ENCODE measurements around the gene FN1.

FN1 gene

GRCh38 chr2:215461836-215462532 is 26.1 kb upstream of the FN1 start:
- Histone ChIP-seq H3K27me3 (ENCODE audit: control insufficient read depth in 1 of 2, insufficient read depth in 2 of 2, low read length in 2 of 2) (no peaks in the 10 kb centered on the region), H3K36me3 (ENCODE audit: control insufficient read depth in 1 of 2, insufficient read depth in 2 of 2, low read length in 2 of 2) (no peaks in the 10 kb centered on the region), H3K4me3 (ENCODE audit: low read depth in 1 of 2, low read length in 2 of 2) (no peak overlapping the region), H3K9ac (ENCODE audit: low read depth in 1 of 2, low read length in 2 of 2) (no peak overlapping the region), H3K4me1 (ENCODE audit: control insufficient read depth in 1 of 2, insufficient read depth in 2 of 2, low read length in 2 of 2) (no peaks in the 10 kb centered on the region), H3K9me3 (ENCODE audit: control insufficient read depth in 1 of 2, low read length in 2 of 2) (no peaks in the 10 kb centered on the region), H3K27ac (ENCODE audit: low read depth, low read length) (no peak overlapping the region)

- H3K27ac ChIP-seq (ENCODE audit: low read depth, low read length) = no peak overlapping the region
- no peak overlapping the region for H3K4me3 ChIP-seq (ENCODE audit: low read depth in 1 of 2, low read length in 2 of 2)
- no peaks in the 10 kb centered on the region for H3K27me3 ChIP-seq (ENCODE audit: control insufficient read depth in 1 of 2, insufficient read depth in 2 of 2, low read length in 2 of 2)
- no peak overlapping the region for H3K9ac ChIP-seq (ENCODE audit: low read depth in 1 of 2, low read length in 2 of 2)
- no peaks in the 10 kb centered on the region for H3K4me1 ChIP-seq (ENCODE audit: control insufficient read depth in 1 of 2, insufficient read depth in 2 of 2, low read length in 2 of 2)
- no peaks in the 10 kb centered on the region for H3K9me3 ChIP-seq (ENCODE audit: control insufficient read depth in 1 of 2, low read length in 2 of 2)
- H3K36me3 ChIP-seq (ENCODE audit: control insufficient read depth in 1 of 2, insufficient read depth in 2 of 2, low read length in 2 of 2) = no peaks in the 10 kb centered on the region
These were observed 25.0 kb upstream of the FN1 start for GRCh38 chr2:215460682-215461382.

GRCh38 chr2:215455958-215456357 is 20.1 kb upstream of the FN1 start:
- H3K36me3 ChIP-seq (ENCODE audit: control insufficient read depth in 1 of 2, insufficient read depth in 2 of 2, low read length in 2 of 2) = no peaks in the 10 kb centered on the region
- no peaks in the 10 kb centered on the region for H3K9me3 ChIP-seq (ENCODE audit: control insufficient read depth in 1 of 2, low read length in 2 of 2)
- H3K27ac ChIP-seq (ENCODE audit: low read depth, low read length) = no peak overlapping the region
- no peak overlapping the region for H3K9ac ChIP-seq (ENCODE audit: low read depth in 1 of 2, low read length in 2 of 2)
- no peaks in the 10 kb centered on the region for H3K27me3 ChIP-seq (ENCODE audit: control insufficient read depth in 1 of 2, insufficient read depth in 2 of 2, low read length in 2 of 2)
- no peaks in the 10 kb centered on the region for H3K4me1 ChIP-seq (ENCODE audit: control insufficient read depth in 1 of 2, insufficient read depth in 2 of 2, low read length in 2 of 2)
- H3K4me3 ChIP-seq (ENCODE audit: low read depth in 1 of 2, low read length in 2 of 2) = no peak overlapping the region

GRCh38 chr2:215454519-215455246 is 18.8 kb upstream of the FN1 start:
- H3K27ac ChIP-seq (ENCODE audit: low read depth, low read length) = no peak overlapping the region
- no peak overlapping the region for H3K9ac ChIP-seq (ENCODE audit: low read depth in 1 of 2, low read length in 2 of 2)
- no peaks in the 10 kb centered on the region for H3K36me3 ChIP-seq (ENCODE audit: control insufficient read depth in 1 of 2, insufficient read depth in 2 of 2, low read length in 2 of 2)
- H3K4me3 ChIP-seq (ENCODE audit: low read depth in 1 of 2, low read length in 2 of 2) = no peak overlapping the region
- no peaks in the 10 kb centered on the region for H3K4me1 ChIP-seq (ENCODE audit: control insufficient read depth in 1 of 2, insufficient read depth in 2 of 2, low read length in 2 of 2)
- no peaks in the 10 kb centered on the region for H3K9me3 ChIP-seq (ENCODE audit: control insufficient read depth in 1 of 2, low read length in 2 of 2)
- no peaks in the 10 kb centered on the region for H3K27me3 ChIP-seq (ENCODE audit: control insufficient read depth in 1 of 2, insufficient read depth in 2 of 2, low read length in 2 of 2)

- Histone ChIP-seq H3K9me3 (ENCODE audit: control insufficient read depth in 1 of 2, low read length in 2 of 2) (no peaks in the 10 kb centered on the region), H3K27me3 (ENCODE audit: control insufficient read depth in 1 of 2, insufficient read depth in 2 of 2, low read length in 2 of 2) (no peaks in the 10 kb centered on the region), H3K4me1 (ENCODE audit: control insufficient read depth in 1 of 2, insufficient read depth in 2 of 2, low read length in 2 of 2) (no peaks in the 10 kb centered on the region), H3K4me3 (ENCODE audit: low read depth in 1 of 2, low read length in 2 of 2) (no peak overlapping the region), H3K9ac (ENCODE audit: low read depth in 1 of 2, low read length in 2 of 2) (no peak overlapping the region), H3K36me3 (ENCODE audit: control insufficient read depth in 1 of 2, insufficient read depth in 2 of 2, low read length in 2 of 2) (no peaks in the 10 kb centered on the region), H3K27ac (ENCODE audit: low read depth, low read length) (no peak overlapping the region)
These were observed 16.9 kb upstream of the FN1 start for GRCh38 chr2:215452725-215453124.

- no peaks in the 10 kb centered on the region for H3K36me3 ChIP-seq (ENCODE audit: control insufficient read depth in 1 of 2, insufficient read depth in 2 of 2, low read length in 2 of 2)
- H3K9me3 ChIP-seq (ENCODE audit: control insufficient read depth in 1 of 2, low read length in 2 of 2) = no peaks in the 10 kb centered on the region
- H3K4me3 ChIP-seq (ENCODE audit: low read depth in 1 of 2, low read length in 2 of 2) = no peak overlapping the region
- no peaks in the 10 kb centered on the region for H3K4me1 ChIP-seq (ENCODE audit: control insufficient read depth in 1 of 2, insufficient read depth in 2 of 2, low read length in 2 of 2)
- H3K9ac ChIP-seq (ENCODE audit: low read depth in 1 of 2, low read length in 2 of 2) = no peak overlapping the region
- H3K27me3 ChIP-seq (ENCODE audit: control insufficient read depth in 1 of 2, insufficient read depth in 2 of 2, low read length in 2 of 2) = no peaks in the 10 kb centered on the region
- H3K27ac ChIP-seq (ENCODE audit: low read depth, low read length) = no peak overlapping the region
These were observed 15.3 kb upstream of the FN1 start for GRCh38 chr2:215451012-215451756.

GRCh38 chr2:215450188-215451011 is 14.5 kb upstream of the FN1 start:
- Histone ChIP-seq H3K9me3 (ENCODE audit: control insufficient read depth in 1 of 2, low read length in 2 of 2) (no peaks in the 10 kb centered on the region), H3K27ac (ENCODE audit: low read depth, low read length) (no peak overlapping the region), H3K9ac (ENCODE audit: low read depth in 1 of 2, low read length in 2 of 2) (no peak overlapping the region), H3K27me3 (ENCODE audit: control insufficient read depth in 1 of 2, insufficient read depth in 2 of 2, low read length in 2 of 2) (no peaks in the 10 kb centered on the region), H3K4me3 (ENCODE audit: low read depth in 1 of 2, low read length in 2 of 2) (no peak overlapping the region), H3K36me3 (ENCODE audit: control insufficient read depth in 1 of 2, insufficient read depth in 2 of 2, low read length in 2 of 2) (no peaks in the 10 kb centered on the region), H3K4me1 (ENCODE audit: control insufficient read depth in 1 of 2, insufficient read depth in 2 of 2, low read length in 2 of 2) (no peaks in the 10 kb centered on the region)

GRCh38 chr2:215447673-215448081 is 11.8 kb upstream of the FN1 start:
- Histone ChIP-seq H3K27me3 (ENCODE audit: control insufficient read depth in 1 of 2, insufficient read depth in 2 of 2, low read length in 2 of 2) (no peaks in the 10 kb centered on the region), H3K9me3 (ENCODE audit: control insufficient read depth in 1 of 2, low read length in 2 of 2) (no peaks in the 10 kb centered on the region), H3K36me3 (ENCODE audit: control insufficient read depth in 1 of 2, insufficient read depth in 2 of 2, low read length in 2 of 2) (no peaks in the 10 kb centered on the region), H3K4me3 (ENCODE audit: low read depth in 1 of 2, low read length in 2 of 2) (no peak overlapping the region), H3K27ac (ENCODE audit: low read depth, low read length) (no peak overlapping the region), H3K9ac (ENCODE audit: low read depth in 1 of 2, low read length in 2 of 2) (no peak overlapping the region), H3K4me1 (ENCODE audit: control insufficient read depth in 1 of 2, insufficient read depth in 2 of 2, low read length in 2 of 2) (no peaks in the 10 kb centered on the region)

GRCh38 chr2:215447056-215447455 is 11.2 kb upstream of the FN1 start:
- Histone ChIP-seq H3K27me3 (ENCODE audit: control insufficient read depth in 1 of 2, insufficient read depth in 2 of 2, low read length in 2 of 2) (no peaks in the 10 kb centered on the region), H3K36me3 (ENCODE audit: control insufficient read depth in 1 of 2, insufficient read depth in 2 of 2, low read length in 2 of 2) (no peaks in the 10 kb centered on the region), H3K9me3 (ENCODE audit: control insufficient read depth in 1 of 2, low read length in 2 of 2) (no peaks in the 10 kb centered on the region), H3K4me3 (ENCODE audit: low read depth in 1 of 2, low read length in 2 of 2) (no peak overlapping the region), H3K4me1 (ENCODE audit: control insufficient read depth in 1 of 2, insufficient read depth in 2 of 2, low read length in 2 of 2) (no peaks in the 10 kb centered on the region), H3K9ac (ENCODE audit: low read depth in 1 of 2, low read length in 2 of 2) (no peak overlapping the region), H3K27ac (ENCODE audit: low read depth, low read length) (no peak overlapping the region)
